ENCODE results near the gene PRKN.

- TF ChIP-seq CTCF (IDR thresholded peaks at IDR 0.05; ENCODE audit: low read length) (no peak), EZH2 (optimal IDR thresholded peaks at IDR 0.05; ENCODE audit: low read depth, low read length) (no peak)
Observed at GRCh38 chr6:161668665-161669064, 1058.9 kb downstream of the PRKN start.
